AG04450 (cell line): Measurements from ENCODE around the gene SMAD4. TPM values are rescaled to one million over a fixed set of nuclear protein-coding genes. Genes with fewer than 3 reads are reported as not detected.

ENCODE experiments used
- CTCF ChIA-PET: fragments of 300-600, 350-600 bp; formaldehyde crosslinking; extraction: SDS; loops from one replicate; lab custom pipeline; 2022; ENCODE audit warnings: antibody characterized with exemption, inconsistent platforms; lab: Charles Lee
- POLR2A ChIA-PET: fragments of 350-600 bp; formaldehyde crosslinking; extraction: SDS; loops from one replicate; lab custom pipeline; 2021; ENCODE audit warnings: antibody characterized with exemption, inconsistent platforms; lab: Yijun Ruan, JAX
- DNase-seq: peaks from one replicate; pipeline ENCODE4 v3.0.0-alpha.2; 2011; ENCODE audit warnings: low read depth, low spot score
- H3K27ac ChIP-seq: one replicate; pipeline ENCODE4 v1.5.1; 2012; ENCODE audit warnings: low read depth, low read length, control low read depth
- H3K27me3 ChIP-seq: one replicate; pipeline ENCODE4 v1.6.0; 2012; ENCODE audit warnings: low read length; ENCODE audit not compliant: control insufficient read depth, insufficient read depth
- H3K4me3 ChIP-seq: 2 replicates; pipeline ENCODE4 v1.5.1; 2011; ENCODE audit warnings: mild to moderate bottlenecking, low read depth, low read length, control low read depth
- H3K9me3 ChIP-seq: 2 replicates; pipeline ENCODE4 v1.5.1; 2012; ENCODE audit warnings: low read length; ENCODE audit not compliant: control insufficient read depth, insufficient read depth
- polyA plus RNA-seq: library from polyadenylated mRNA; depleted of rRNA; stranded (reverse); fragments of >200 nt; gene quantifications from 2 replicates; pipeline ENCODE4 v1.2.3, GENCODE V29; 2011
- TF ChIP-seq, protein P1 (sequence below): IDR thresholded peaks from 2 replicates; pipeline ENCODE4 v1.5.1; 2011; ENCODE audit warnings: low read depth, low read length, control low read depth, inconsistent platforms

Gene SMAD4
- polyA plus RNA-seq, 1 experiment: 139 TPM

GRCh38 chr18:51072586-51073313 lies 42.7 kb downstream of the SMAD4 start:
- Histone ChIP-seq H3K27ac (no peak overlapping the region), H3K27me3 (no peaks in the 10 kb centered on the region), H3K4me3 (no peak overlapping the region), H3K9me3 (no peaks in the 10 kb centered on the region)
- TF ChIP-seq, protein P1, sequence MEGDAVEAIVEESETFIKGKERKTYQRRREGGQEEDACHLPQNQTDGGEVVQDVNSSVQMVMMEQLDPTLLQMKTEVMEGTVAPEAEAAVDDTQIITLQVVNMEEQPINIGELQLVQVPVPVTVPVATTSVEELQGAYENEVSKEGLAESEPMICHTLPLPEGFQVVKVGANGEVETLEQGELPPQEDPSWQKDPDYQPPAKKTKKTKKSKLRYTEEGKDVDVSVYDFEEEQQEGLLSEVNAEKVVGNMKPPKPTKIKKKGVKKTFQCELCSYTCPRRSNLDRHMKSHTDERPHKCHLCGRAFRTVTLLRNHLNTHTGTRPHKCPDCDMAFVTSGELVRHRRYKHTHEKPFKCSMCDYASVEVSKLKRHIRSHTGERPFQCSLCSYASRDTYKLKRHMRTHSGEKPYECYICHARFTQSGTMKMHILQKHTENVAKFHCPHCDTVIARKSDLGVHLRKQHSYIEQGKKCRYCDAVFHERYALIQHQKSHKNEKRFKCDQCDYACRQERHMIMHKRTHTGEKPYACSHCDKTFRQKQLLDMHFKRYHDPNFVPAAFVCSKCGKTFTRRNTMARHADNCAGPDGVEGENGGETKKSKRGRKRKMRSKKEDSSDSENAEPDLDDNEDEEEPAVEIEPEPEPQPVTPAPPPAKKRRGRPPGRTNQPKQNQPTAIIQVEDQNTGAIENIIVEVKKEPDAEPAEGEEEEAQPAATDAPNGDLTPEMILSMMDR: no peak
- ChIA-PET POLR2A (no interaction called here), CTCF (no interaction called here)
- no peak for DNase-seq

- TF ChIP-seq, protein P1: no peak
- H3K27me3 ChIP-seq: no peaks in the 10 kb centered on the region
- no peak overlapping the region for H3K27ac ChIP-seq
- H3K9me3 ChIP-seq: no peaks in the 10 kb centered on the region
- ChIA-PET CTCF (interaction anchor here (0.6 kb wide), 1 partner anchor 23 kb away, joined by 3 read pairs; no protein-coding TSS in a partner anchor), POLR2A (no interaction called here)
- no peak overlapping the region for H3K4me3 ChIP-seq
- no peak for DNase-seq
These were observed 44.6 kb downstream of the SMAD4 start for GRCh38 chr18:51074605-51075004.

- H3K27me3 ChIP-seq: no peaks in the 10 kb centered on the region
- no peak overlapping the region for H3K4me3 ChIP-seq
- no peaks in the 10 kb centered on the region for H3K9me3 ChIP-seq
- no peak for DNase-seq
- POLR2A ChIA-PET: no interaction called here
- TF ChIP-seq, protein P1: no peak
- CTCF ChIA-PET: interaction anchor here (0.5 kb wide), 1 partner anchor 219 kb away, joined by 14 read pairs; no protein-coding TSS in a partner anchor
- no peak overlapping the region for H3K27ac ChIP-seq
These were observed 46.5 kb downstream of the SMAD4 start for GRCh38 chr18:51076503-51076902.

DNA sequence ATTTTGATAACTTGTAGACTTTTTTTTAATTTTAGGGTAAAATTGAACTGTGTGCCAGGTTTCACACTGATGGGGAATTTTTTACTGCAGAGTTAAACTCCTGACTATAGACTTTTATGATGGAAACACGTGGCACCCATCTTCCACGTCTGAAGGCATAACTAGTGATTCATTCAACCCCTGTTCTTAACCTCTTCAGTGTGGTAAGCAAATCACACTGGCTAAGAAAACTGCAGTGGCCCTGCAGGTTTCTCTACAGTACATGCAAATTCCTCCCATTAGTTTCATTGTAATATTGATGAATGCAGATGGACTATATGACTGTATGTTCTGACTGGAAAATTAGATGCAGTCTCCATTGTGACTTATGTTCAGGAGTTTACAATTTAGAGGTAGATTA lies 47.2 kb downstream of the SMAD4 start:
- H3K4me3 ChIP-seq: no peak overlapping the region
- DNase-seq: no peak
- POLR2A ChIA-PET: no interaction called here
- no peaks in the 10 kb centered on the region for H3K27me3 ChIP-seq
- TF ChIP-seq, protein P1: no peak
- H3K9me3 ChIP-seq: no peaks in the 10 kb centered on the region
- no peak overlapping the region for H3K27ac ChIP-seq
- CTCF ChIA-PET: no interaction called here

GRCh38 chr18:51078026-51078425 lies 48.0 kb downstream of the SMAD4 start:
- H3K9me3 ChIP-seq: no peaks in the 10 kb centered on the region
- no peak overlapping the region for H3K27ac ChIP-seq
- TF ChIP-seq, protein P1: no peak
- ChIA-PET POLR2A (no interaction called here), CTCF (no interaction called here)
- H3K4me3 ChIP-seq: no peak overlapping the region
- DNase-seq: no peak
- H3K27me3 ChIP-seq: no peaks in the 10 kb centered on the region
